GM21390 (cell line): Measurements from ENCODE around the gene TMEM242.
A peak's percentile ranks its signal among the peaks of the same experiment; 100 is the strongest.
"Not testable (repeated sequence)": the region's sequence is repeated elsewhere in the genome, so short reads cannot be mapped to it uniquely, and the experiment has no call there.

Experiments
- ATAC-seq: cut with Tn5 transposase; IDR thresholded peaks from one replicate; pipeline ENCODE4 v1.9.1; 2021; ENCODE audit not compliant: unreplicated experiment

Gene TMEM242

GRCh38 chr6:157325069-157325805 is 1.9 kb upstream of the TMEM242 start:
- no peak for ATAC-seq

GRCh38 chr6:157323966-157324300 is 614 bp upstream of the TMEM242 start:
- peak; percentile 27 for ATAC-seq

GRCh38 chr6:157322792-157323254 is 496 bp downstream of the TMEM242 start:
- ATAC-seq = no peak

- ATAC-seq = no peak
Measured at GRCh38 chr6:157316871-157317814, 6.2 kb downstream of the TMEM242 start.

- ATAC-seq = peak; percentile 93
Measured at GRCh38 chr6:157314705-157315321, 8.5 kb downstream of the TMEM242 start.

GRCh38 chr6:157313531-157314467 is 9.5 kb downstream of the TMEM242 start:
- no peak for ATAC-seq

GRCh38 chr6:157312757-157313156 is 10.6 kb downstream of the TMEM242 start:
- no peak for ATAC-seq

- not testable (repeated sequence) for ATAC-seq
Measured at GRCh38 chr6:157310693-157311092, 12.6 kb downstream of the TMEM242 start.

- no peak for ATAC-seq
Measured at GRCh38 chr6:157307661-157308060, 15.7 kb downstream of the TMEM242 start.

- no peak for ATAC-seq
Measured at GRCh38 chr6:157305670-157306653, 17.4 kb downstream of the TMEM242 start.

GRCh38 chr6:157304899-157305663 is 18.2 kb downstream of the TMEM242 start:
- ATAC-seq = no peak

GRCh38 chr6:157302736-157303135 is 20.6 kb downstream of the TMEM242 start:
- ATAC-seq = no peak

- no peak for ATAC-seq
Measured at GRCh38 chr6:157300436-157300835, 22.9 kb downstream of the TMEM242 start.

GRCh38 chr6:157300006-157300405 is 23.3 kb downstream of the TMEM242 start:
- ATAC-seq = no peak

GRCh38 chr6:157298216-157298724 is 25.0 kb downstream of the TMEM242 start:
- ATAC-seq = no peak

- no peak for ATAC-seq
Measured at GRCh38 chr6:157294654-157295053, 28.7 kb downstream of the TMEM242 start.

- ATAC-seq = no peak
Measured at GRCh38 chr6:157293780-157294179, 29.5 kb downstream of the TMEM242 start.

- ATAC-seq = no peak
Measured at GRCh38 chr6:157292202-157292601, 31.1 kb downstream of the TMEM242 start.
